ENCODE measurements around the gene SMYD5. TPM values are rescaled to one million over a fixed set of nuclear protein-coding genes. Genes with fewer than 3 reads are reported as not detected.

Gene SMYD5
- total RNA-seq, 1 donor from 2014 or later, result 18.2 TPM

- no peak for TF ChIP-seq CTCF (IDR thresholded peaks at IDR 0.05; ENCODE audit: borderline replicate concordance)
- Histone ChIP-seq H3K9me3 (replicated peaks) (no peaks in the 10 kb centered on the region), H3K27ac (replicated peaks) (no peak overlapping the region), H3K27me3 (ENCODE audit: low read depth) (peaks cover 79% of the 10 kb centered on the region), H3K4me1 (peaks cover 8% of the 10 kb centered on the region), H3K4me3 (no peak overlapping the region), H3K36me3 (no peaks in the 10 kb centered on the region)
- DNase-seq, result no peak
- intact Hi-C loops (cut with micrococcal nuclease), result no loop called here
Measured at GRCh38 chr2:73267008-73267407, 53.0 kb downstream of the SMYD5 start.

DNA sequence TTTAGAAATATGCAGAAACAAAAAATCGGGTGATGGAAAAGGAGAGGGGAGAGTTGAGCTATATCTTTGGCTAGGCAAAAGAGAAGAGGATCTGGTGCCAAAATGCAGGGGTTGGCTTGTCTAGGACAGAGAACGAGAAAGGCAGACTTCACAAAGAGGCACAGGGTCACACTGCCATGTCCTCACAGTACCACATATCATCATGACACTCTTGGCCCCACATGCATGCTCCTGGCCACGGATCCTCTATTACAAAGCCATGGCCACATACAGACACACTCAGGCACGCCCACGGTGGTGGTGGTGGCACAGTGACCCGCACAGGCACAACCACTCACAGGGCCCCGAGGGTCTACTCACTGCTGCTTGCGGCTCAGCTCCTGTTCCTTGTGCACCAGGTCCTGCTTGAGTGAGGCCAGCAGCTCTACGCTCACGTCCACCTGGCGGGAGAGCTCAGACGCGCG, 54.4 kb downstream of the SMYD5 start:
- H3K4me3 ChIP-seq, result peak overlapping the region; percentile 45
- H3K27ac ChIP-seq (replicated peaks), result no peak overlapping the region
- intact Hi-C loops (cut with micrococcal nuclease), result no loop called here
- peaks cover 80% of the 10 kb centered on the region for H3K27me3 ChIP-seq (ENCODE audit: low read depth)
- H3K9me3 ChIP-seq (replicated peaks), result peaks cover 2% of the 10 kb centered on the region
- DNase-seq, result no peak
- H3K36me3 ChIP-seq, result no peaks in the 10 kb centered on the region
- no peak for TF ChIP-seq CTCF (IDR thresholded peaks at IDR 0.05; ENCODE audit: borderline replicate concordance)
- peaks cover 8% of the 10 kb centered on the region for H3K4me1 ChIP-seq

DNA sequence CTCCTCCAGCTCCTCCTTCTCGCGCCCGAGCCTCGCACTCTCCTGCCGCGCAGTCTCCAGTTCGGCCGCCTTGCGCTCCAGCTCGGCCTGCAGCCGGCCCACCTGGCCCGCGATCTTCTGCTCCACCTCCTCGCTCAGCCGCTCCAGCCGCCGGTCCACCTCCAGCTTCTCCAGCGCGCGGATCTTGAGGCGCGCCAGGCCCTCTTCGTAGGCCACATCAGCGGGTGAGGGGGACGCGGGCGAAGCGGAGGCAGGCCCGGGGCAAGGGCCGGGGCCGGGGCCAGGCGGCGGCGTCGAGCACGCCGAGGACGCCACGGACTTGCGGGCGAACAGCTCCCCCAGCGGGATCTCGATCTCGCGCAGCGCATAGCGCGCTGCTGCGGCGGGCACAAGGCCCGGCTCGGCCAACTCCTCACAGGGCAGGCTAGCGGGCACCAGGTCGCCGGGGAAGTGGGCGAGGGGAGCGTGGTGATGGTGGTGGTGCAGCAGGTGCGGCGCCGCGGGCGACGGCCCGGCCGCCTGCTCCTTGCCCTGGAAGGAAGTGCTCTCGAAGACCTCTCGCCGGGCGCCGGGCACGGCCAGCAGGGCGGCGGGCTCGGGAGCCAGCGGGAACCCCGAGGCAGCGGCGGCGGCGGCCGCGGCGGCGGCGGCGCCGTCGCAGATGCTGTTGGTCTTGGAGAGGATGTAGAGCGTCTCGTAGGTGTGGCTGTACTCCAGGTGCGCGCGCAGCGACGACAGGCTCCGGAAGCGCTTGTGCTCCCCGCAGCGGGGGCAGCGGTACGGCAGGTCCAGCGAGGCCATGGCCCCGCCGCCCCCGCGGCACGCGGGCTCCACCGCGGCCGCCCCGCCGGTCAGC, 55.0 kb downstream of the SMYD5 start:
- TF ChIP-seq CTCF (IDR thresholded peaks at IDR 0.05; ENCODE audit: borderline replicate concordance), result peak; percentile 18
- H3K27me3 ChIP-seq (ENCODE audit: low read depth), result peaks cover 76% of the 10 kb centered on the region
- DNase-seq, result no peak
- H3K4me1 ChIP-seq, result peaks cover 8% of the 10 kb centered on the region
- intact Hi-C loops (cut with micrococcal nuclease), result no loop called here
- H3K4me3 ChIP-seq, result peak overlapping the region; percentile 45
- peaks cover 8% of the 10 kb centered on the region for H3K9me3 ChIP-seq (replicated peaks)
- no peaks in the 10 kb centered on the region for H3K36me3 ChIP-seq
- no peak overlapping the region for H3K27ac ChIP-seq (replicated peaks)

DNA sequence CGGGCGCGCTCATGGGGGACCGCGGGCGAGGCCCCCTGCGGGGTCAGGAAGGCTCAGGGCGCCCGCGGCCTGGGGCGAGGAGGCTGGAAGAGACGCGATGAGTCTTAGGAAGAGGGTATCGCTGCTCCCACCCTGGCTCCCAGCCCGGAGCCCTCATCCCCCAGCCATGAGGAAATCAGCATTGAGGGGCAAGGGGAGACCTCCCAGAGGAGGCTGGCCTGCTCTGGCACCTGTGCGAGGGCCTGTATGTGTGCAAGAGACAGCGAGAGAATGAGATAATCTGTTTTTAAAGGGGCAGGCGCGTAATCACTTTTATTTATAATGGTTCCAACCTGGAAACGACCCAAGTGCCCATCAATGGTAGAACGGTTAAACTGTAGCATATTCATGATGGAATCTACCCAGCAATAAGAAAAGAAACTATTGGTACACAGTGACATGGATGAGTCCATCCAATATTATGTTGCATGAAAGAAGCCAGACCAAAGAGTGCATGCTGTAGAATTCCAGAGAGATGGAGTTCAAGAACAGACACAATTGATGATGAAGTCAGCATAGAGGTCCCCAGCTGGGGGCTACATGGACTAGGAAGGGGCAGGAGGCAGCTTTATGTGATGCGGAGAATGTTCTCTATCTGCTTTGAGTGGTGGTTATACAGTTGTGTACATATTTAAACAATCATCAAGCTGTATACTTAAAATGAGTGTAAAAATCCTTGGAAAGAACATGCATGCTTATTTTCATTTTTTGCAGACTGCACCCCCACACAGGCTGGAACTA, 55.8 kb downstream of the SMYD5 start:
- no peak for TF ChIP-seq CTCF (IDR thresholded peaks at IDR 0.05; ENCODE audit: borderline replicate concordance)
- H3K4me3 ChIP-seq, result peak overlapping the region; percentile 45

GRCh38 chr2:73272270-73272669, 58.2 kb downstream of the SMYD5 start:
- Histone ChIP-seq H3K4me3 (no peak overlapping the region), H3K36me3 (no peaks in the 10 kb centered on the region), H3K27me3 (ENCODE audit: low read depth) (peaks cover 48% of the 10 kb centered on the region), H3K27ac (replicated peaks) (no peak overlapping the region), H3K9me3 (replicated peaks) (peaks cover 9% of the 10 kb centered on the region), H3K4me1 (peaks cover 8% of the 10 kb centered on the region)
- no peak for DNase-seq
- no peak for TF ChIP-seq CTCF (IDR thresholded peaks at IDR 0.05; ENCODE audit: borderline replicate concordance)
- intact Hi-C loops (cut with micrococcal nuclease), result no loop called here

More for the DNA sequence above, 55.8 kb downstream of the SMYD5 start:
- peaks cover 8% of the 10 kb centered on the region for H3K4me1 ChIP-seq
- H3K9me3 ChIP-seq (replicated peaks), result peaks cover 9% of the 10 kb centered on the region
- no peak overlapping the region for H3K27ac ChIP-seq (replicated peaks)
- intact Hi-C loops (cut with micrococcal nuclease), result no loop called here
- no peak for DNase-seq
- peaks cover 72% of the 10 kb centered on the region for H3K27me3 ChIP-seq (ENCODE audit: low read depth)
- H3K36me3 ChIP-seq, result no peaks in the 10 kb centered on the region

Other genes with a start within 250 kb of the SMYD5 start
- gene SFXN5, start 142.5 kb upstream of the SMYD5 start, total RNA-seq, result 9.9 TPM
- 21.8 TPM for gene RAB11FIP5, start 101.3 kb upstream of the SMYD5 start, total RNA-seq
- gene NOTO, start 11.7 kb upstream of the SMYD5 start, total RNA-seq, result not detected
- gene PRADC1, start 19.0 kb downstream of the SMYD5 start, total RNA-seq, result 97.4 TPM
- gene CCT7, start 20.1 kb downstream of the SMYD5 start, total RNA-seq, result 197 TPM
- gene FBXO41, start 70.2 kb downstream of the SMYD5 start, total RNA-seq, result 0.55 TPM
- gene EGR4, start 79.3 kb downstream of the SMYD5 start, total RNA-seq, result not detected
- gene ALMS1, start 171.6 kb downstream of the SMYD5 start, total RNA-seq, result 7.7 TPM

Measured in left ventricle myocardium inferior (tissue), 1 donor.